TTC549 (cell line): ENCODE measurements around the gene CTSW.
"Not testable (repeated sequence)": the region's sequence is repeated elsewhere in the genome, so short reads cannot be mapped to it uniquely, and the experiment has no call there.

Experiments
- FAIRE-seq: peaks from 2 replicates; lab custom pipeline; 2012; peaks lifted over from hg19 to GRCh38; lab: Jason Lieb, UNC

The CTSW gene

GRCh38 chr11:65879617-65880016 lies at the start of gene CTSW:
CTSW (plus strand) TSS chr11:65879837; CDS start chr11:65879855, 18 bp downstream.
- FAIRE-seq = no peak

- not testable (repeated sequence) for FAIRE-seq
Measured at GRCh38 chr11:65832231-65832630, 47.4 kb upstream of the CTSW start.

- no peak for FAIRE-seq
Measured at GRCh38 chr11:65833297-65834030, 46.2 kb upstream of the CTSW start, which contains the start of gene SNX32. SNX32 (plus strand) TSS chr11:65833963; CDS start chr11:65834066, 103 bp downstream.

- FAIRE-seq = no peak
Measured at GRCh38 chr11:65834202-65834601, 45.4 kb upstream of the CTSW start.

GRCh38 chr11:65842144-65842543 lies 37.5 kb upstream of the CTSW start:
- FAIRE-seq = no peak

GRCh38 chr11:65843811-65844210 lies 35.8 kb upstream of the CTSW start:
- no peak for FAIRE-seq

- no peak for FAIRE-seq
Measured at GRCh38 chr11:65844231-65844872, 35.3 kb upstream of the CTSW start.

GRCh38 chr11:65847746-65848145 lies 31.9 kb upstream of the CTSW start:
- FAIRE-seq = no peak

- not testable (repeated sequence) for FAIRE-seq
Measured at GRCh38 chr11:65848693-65849092, 30.9 kb upstream of the CTSW start.

GRCh38 chr11:65849366-65849765 lies 30.3 kb upstream of the CTSW start:
- no peak for FAIRE-seq

GRCh38 chr11:65849771-65850216 lies 29.8 kb upstream of the CTSW start:
- no peak for FAIRE-seq

GRCh38 chr11:65850217-65851082 lies 29.2 kb upstream of the CTSW start:
- FAIRE-seq = no peak

- no peak for FAIRE-seq
Measured at GRCh38 chr11:65851083-65851579, 28.5 kb upstream of the CTSW start.

- no peak for FAIRE-seq
Measured at GRCh38 chr11:65851811-65852507, 27.7 kb upstream of the CTSW start.

GRCh38 chr11:65852508-65853245 lies 27.0 kb upstream of the CTSW start:
- FAIRE-seq = no peak

GRCh38 chr11:65853246-65853979 lies 26.2 kb upstream of the CTSW start:
- FAIRE-seq = no peak

- FAIRE-seq = no peak
Measured at GRCh38 chr11:65854161-65854592, 25.5 kb upstream of the CTSW start.

- FAIRE-seq = no peak
Measured at GRCh38 chr11:65854852-65855837, 24.5 kb upstream of the CTSW start.

GRCh38 chr11:65855927-65856363 lies 23.7 kb upstream of the CTSW start:
- no peak for FAIRE-seq
